Neural progenitor cell (in vitro differentiated cells): ENCODE measurements around the gene PLXNB1.

Experiments
- EZH2phosphoT487 ChIP-seq: fragments of 200-600 bp; sonication (generic); IDR thresholded peaks from 2 replicates; pipeline ENCODE4 v1.6.1; 2017; ENCODE audit warnings: antibody characterized with exemption
- TF ChIP-seq, protein P1 (sequence below): fragments of 200-600 bp; sonication (generic); IDR thresholded peaks from 2 replicates; pipeline ENCODE4 v1.5.1; 2017; ENCODE audit warnings: antibody characterized with exemption, mild to moderate bottlenecking

DNA sequence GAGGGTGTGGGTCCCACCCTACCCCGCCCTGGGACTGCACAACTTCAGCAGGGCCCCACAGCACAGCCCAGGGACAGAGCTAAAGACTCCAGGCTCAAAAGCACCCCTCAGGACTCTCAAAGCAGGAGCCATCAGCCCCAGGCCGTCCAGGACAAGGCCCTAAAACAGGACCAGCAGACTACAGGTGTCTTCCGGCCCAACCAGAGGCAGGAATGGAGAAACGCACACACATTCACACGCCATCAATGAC, 42.7 kb upstream of the PLXNB1 start:
- TF ChIP-seq, protein P1, sequence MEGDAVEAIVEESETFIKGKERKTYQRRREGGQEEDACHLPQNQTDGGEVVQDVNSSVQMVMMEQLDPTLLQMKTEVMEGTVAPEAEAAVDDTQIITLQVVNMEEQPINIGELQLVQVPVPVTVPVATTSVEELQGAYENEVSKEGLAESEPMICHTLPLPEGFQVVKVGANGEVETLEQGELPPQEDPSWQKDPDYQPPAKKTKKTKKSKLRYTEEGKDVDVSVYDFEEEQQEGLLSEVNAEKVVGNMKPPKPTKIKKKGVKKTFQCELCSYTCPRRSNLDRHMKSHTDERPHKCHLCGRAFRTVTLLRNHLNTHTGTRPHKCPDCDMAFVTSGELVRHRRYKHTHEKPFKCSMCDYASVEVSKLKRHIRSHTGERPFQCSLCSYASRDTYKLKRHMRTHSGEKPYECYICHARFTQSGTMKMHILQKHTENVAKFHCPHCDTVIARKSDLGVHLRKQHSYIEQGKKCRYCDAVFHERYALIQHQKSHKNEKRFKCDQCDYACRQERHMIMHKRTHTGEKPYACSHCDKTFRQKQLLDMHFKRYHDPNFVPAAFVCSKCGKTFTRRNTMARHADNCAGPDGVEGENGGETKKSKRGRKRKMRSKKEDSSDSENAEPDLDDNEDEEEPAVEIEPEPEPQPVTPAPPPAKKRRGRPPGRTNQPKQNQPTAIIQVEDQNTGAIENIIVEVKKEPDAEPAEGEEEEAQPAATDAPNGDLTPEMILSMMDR, result no peak
- TF ChIP-seq EZH2phosphoT487, result no peak
